ENCODE data around the gene AIG1.

Gene AIG1

GRCh38 chr6:143090314-143091044 lies 29.8 kb downstream of the AIG1 start:
- Histone ChIP-seq H3K79me2 (ENCODE audit: insufficient read depth, low read depth) (no peaks in the 10 kb centered on the region), H3K9ac (no peak overlapping the region), H2AFZ (ENCODE audit: low read depth) (no peak overlapping the region), H3K4me3 (IDR thresholded peaks at IDR 0.05; ENCODE audit: insufficient read depth, low read depth, low read length) (no peak overlapping the region), H3K4me2 (no peak overlapping the region), H4K20me1 (ENCODE audit: insufficient read depth) (no peaks in the 10 kb centered on the region), H3K27ac (no peak overlapping the region), H3K4me1 (ENCODE audit: low read depth, poor library complexity, severe bottlenecking) (no peaks in the 10 kb centered on the region), H3K36me3 (ENCODE audit: insufficient read depth) (no peaks in the 10 kb centered on the region), H3K27me3 (ENCODE audit: insufficient read depth, low read depth) (no peaks in the 10 kb centered on the region)
- TF ChIP-seq CTCF (conservative IDR thresholded peaks at IDR 0.05; ENCODE audit: low read depth, low read length) = no peak

GRCh38 chr6:143092768-143093167 lies 32.1 kb downstream of the AIG1 start:
- no peak overlapping the region for H3K27ac ChIP-seq
- no peak overlapping the region for H3K9ac ChIP-seq
- TF ChIP-seq CTCF (conservative IDR thresholded peaks at IDR 0.05; ENCODE audit: low read depth, low read length) = no peak
- no peaks in the 10 kb centered on the region for H3K36me3 ChIP-seq (ENCODE audit: insufficient read depth)
- no peaks in the 10 kb centered on the region for H3K79me2 ChIP-seq (ENCODE audit: insufficient read depth, low read depth)
- no peak overlapping the region for H2AFZ ChIP-seq (ENCODE audit: low read depth)
- no peaks in the 10 kb centered on the region for H4K20me1 ChIP-seq (ENCODE audit: insufficient read depth)
- H3K27me3 ChIP-seq (ENCODE audit: insufficient read depth, low read depth) = no peaks in the 10 kb centered on the region
- H3K4me2 ChIP-seq = no peak overlapping the region
- H3K4me3 ChIP-seq (IDR thresholded peaks at IDR 0.05; ENCODE audit: insufficient read depth, low read depth, low read length) = no peak overlapping the region
- H3K4me1 ChIP-seq (ENCODE audit: low read depth, poor library complexity, severe bottlenecking) = no peaks in the 10 kb centered on the region

- no peaks in the 10 kb centered on the region for H3K36me3 ChIP-seq (ENCODE audit: insufficient read depth)
- no peaks in the 10 kb centered on the region for H4K20me1 ChIP-seq (ENCODE audit: insufficient read depth)
- no peak overlapping the region for H3K9ac ChIP-seq
- no peak overlapping the region for H3K4me3 ChIP-seq (IDR thresholded peaks at IDR 0.05; ENCODE audit: insufficient read depth, low read depth, low read length)
- no peaks in the 10 kb centered on the region for H3K27me3 ChIP-seq (ENCODE audit: insufficient read depth, low read depth)
- no peaks in the 10 kb centered on the region for H3K79me2 ChIP-seq (ENCODE audit: insufficient read depth, low read depth)
- no peak for TF ChIP-seq CTCF (conservative IDR thresholded peaks at IDR 0.05; ENCODE audit: low read depth, low read length)
- H2AFZ ChIP-seq (ENCODE audit: low read depth) = no peak overlapping the region
- no peak overlapping the region for H3K4me2 ChIP-seq
- no peak overlapping the region for H3K27ac ChIP-seq
- H3K4me1 ChIP-seq (ENCODE audit: low read depth, poor library complexity, severe bottlenecking) = no peaks in the 10 kb centered on the region
These were observed 32.6 kb downstream of the AIG1 start for GRCh38 chr6:143093290-143093689.

GRCh38 chr6:143096403-143096802 lies 35.7 kb downstream of the AIG1 start:
- Histone ChIP-seq H3K27me3 (ENCODE audit: insufficient read depth, low read depth) (no peaks in the 10 kb centered on the region), H3K36me3 (ENCODE audit: insufficient read depth) (no peaks in the 10 kb centered on the region), H3K4me2 (no peak overlapping the region), H3K9ac (no peak overlapping the region), H3K27ac (no peak overlapping the region), H3K79me2 (ENCODE audit: insufficient read depth, low read depth) (no peaks in the 10 kb centered on the region), H3K4me1 (ENCODE audit: low read depth, poor library complexity, severe bottlenecking) (no peaks in the 10 kb centered on the region), H4K20me1 (ENCODE audit: insufficient read depth) (no peaks in the 10 kb centered on the region), H2AFZ (ENCODE audit: low read depth) (no peak overlapping the region), H3K4me3 (IDR thresholded peaks at IDR 0.05; ENCODE audit: insufficient read depth, low read depth, low read length) (no peak overlapping the region)
- no peak for TF ChIP-seq CTCF (conservative IDR thresholded peaks at IDR 0.05; ENCODE audit: low read depth, low read length)
